Effector memory CD4-positive, alpha-beta T cell (primary cell): ENCODE results near the gene CDH10.

Experiments
- DNase-seq, 3 donors: peaks; one replicate each; pipeline ENCODE4 v3.0.0-alpha.2; 2020
- H3K27ac ChIP-seq: 2 replicates; pipeline ENCODE4 v1.7.0; 2013; ENCODE audit warnings: mild to moderate bottlenecking, low read length, moderate library complexity; ENCODE audit not compliant: insufficient read depth, poor library complexity, severe bottlenecking
- H3K27me3 ChIP-seq: replicated peaks from 2 replicates; pipeline ENCODE4 v1.7.0; 2013; ENCODE audit warnings: mild to moderate bottlenecking, low read length; ENCODE audit not compliant: insufficient read depth, control insufficient read depth, poor library complexity, severe bottlenecking
- H3K36me3 ChIP-seq: 2 replicates; pipeline ENCODE4 v1.7.0; 2013; ENCODE audit warnings: mild to moderate bottlenecking, low read length, moderate library complexity; ENCODE audit not compliant: control insufficient read depth, insufficient read depth
- H3K4me1 ChIP-seq: 2 replicates; pipeline ENCODE4 v1.7.0; 2013; ENCODE audit warnings: low read length, mild to moderate bottlenecking; ENCODE audit not compliant: control insufficient read depth, insufficient read depth, poor library complexity, severe bottlenecking
- H3K4me3 ChIP-seq: 2 replicates; pipeline ENCODE4 v1.7.0; 2013; ENCODE audit warnings: low read length, low read depth, mild to moderate bottlenecking; ENCODE audit not compliant: insufficient read depth, poor library complexity, severe bottlenecking
- H3K9me3 ChIP-seq: 2 replicates; pipeline ENCODE4 v1.7.0; 2013; ENCODE audit warnings: mild to moderate bottlenecking, low read length, moderate library complexity; ENCODE audit not compliant: control insufficient read depth

The CDH10 gene

GRCh38 chr5:24635209-24635608 lies 9.6 kb downstream of the CDH10 start:
- Histone ChIP-seq H3K9me3 (no peaks in the 10 kb centered on the region), H3K36me3 (no peaks in the 10 kb centered on the region), H3K27ac (no peak overlapping the region), H3K4me1 (no peaks in the 10 kb centered on the region), H3K27me3 (no peaks in the 10 kb centered on the region), H3K4me3 (no peak overlapping the region)
- DNase-seq = no peak

- Histone ChIP-seq H3K27ac (no peak overlapping the region), H3K36me3 (no peaks in the 10 kb centered on the region), H3K4me3 (no peak overlapping the region), H3K9me3 (no peaks in the 10 kb centered on the region), H3K4me1 (no peaks in the 10 kb centered on the region), H3K27me3 (no peaks in the 10 kb centered on the region)
- no peak for DNase-seq
Measured at GRCh38 chr5:24633715-24634325, 11.0 kb downstream of the CDH10 start.

GRCh38 chr5:24632353-24632752 lies 12.4 kb downstream of the CDH10 start:
- H3K36me3 ChIP-seq = no peaks in the 10 kb centered on the region
- no peaks in the 10 kb centered on the region for H3K27me3 ChIP-seq
- no peak overlapping the region for H3K4me3 ChIP-seq
- H3K4me1 ChIP-seq = no peaks in the 10 kb centered on the region
- H3K27ac ChIP-seq = no peak overlapping the region
- H3K9me3 ChIP-seq = no peaks in the 10 kb centered on the region
- no peak for DNase-seq

GRCh38 chr5:24630918-24631317 lies 13.9 kb downstream of the CDH10 start:
- no peaks in the 10 kb centered on the region for H3K4me1 ChIP-seq
- no peak for DNase-seq
- no peak overlapping the region for H3K27ac ChIP-seq
- H3K27me3 ChIP-seq = no peaks in the 10 kb centered on the region
- H3K36me3 ChIP-seq = no peaks in the 10 kb centered on the region
- H3K9me3 ChIP-seq = no peaks in the 10 kb centered on the region
- H3K4me3 ChIP-seq = no peak overlapping the region

- H3K27me3 ChIP-seq = no peaks in the 10 kb centered on the region
- H3K27ac ChIP-seq = no peak overlapping the region
- H3K4me3 ChIP-seq = no peak overlapping the region
- H3K9me3 ChIP-seq = no peaks in the 10 kb centered on the region
- no peaks in the 10 kb centered on the region for H3K36me3 ChIP-seq
- DNase-seq = no peak
- H3K4me1 ChIP-seq = no peaks in the 10 kb centered on the region
Measured at GRCh38 chr5:24629798-24630197, 15.0 kb downstream of the CDH10 start.

- Histone ChIP-seq H3K4me3 (no peak overlapping the region), H3K36me3 (no peaks in the 10 kb centered on the region), H3K27me3 (no peaks in the 10 kb centered on the region), H3K27ac (no peak overlapping the region), H3K4me1 (no peaks in the 10 kb centered on the region), H3K9me3 (no peaks in the 10 kb centered on the region)
- no peak for DNase-seq
Measured at GRCh38 chr5:24624872-24625271, 19.9 kb downstream of the CDH10 start.

- Histone ChIP-seq H3K4me1 (no peaks in the 10 kb centered on the region), H3K4me3 (no peak overlapping the region), H3K9me3 (no peaks in the 10 kb centered on the region), H3K27ac (no peak overlapping the region), H3K27me3 (no peaks in the 10 kb centered on the region), H3K36me3 (no peaks in the 10 kb centered on the region)
- DNase-seq = no peak
Measured at GRCh38 chr5:24623624-24624023, 21.2 kb downstream of the CDH10 start.

GRCh38 chr5:24623031-24623430 lies 21.7 kb downstream of the CDH10 start:
- H3K27me3 ChIP-seq = no peaks in the 10 kb centered on the region
- H3K27ac ChIP-seq = no peak overlapping the region
- DNase-seq = no peak
- no peak overlapping the region for H3K4me3 ChIP-seq
- no peaks in the 10 kb centered on the region for H3K36me3 ChIP-seq
- H3K9me3 ChIP-seq = no peaks in the 10 kb centered on the region
- no peaks in the 10 kb centered on the region for H3K4me1 ChIP-seq

GRCh38 chr5:24621792-24622191 lies 23.0 kb downstream of the CDH10 start:
- Histone ChIP-seq H3K4me1 (no peaks in the 10 kb centered on the region), H3K27ac (no peak overlapping the region), H3K4me3 (no peak overlapping the region), H3K9me3 (no peaks in the 10 kb centered on the region), H3K36me3 (no peaks in the 10 kb centered on the region), H3K27me3 (no peaks in the 10 kb centered on the region)
- DNase-seq = no peak

GRCh38 chr5:24616566-24616965 lies 28.2 kb downstream of the CDH10 start:
- Histone ChIP-seq H3K27me3 (no peaks in the 10 kb centered on the region), H3K36me3 (no peaks in the 10 kb centered on the region), H3K9me3 (no peaks in the 10 kb centered on the region), H3K4me3 (no peak overlapping the region), H3K4me1 (no peaks in the 10 kb centered on the region), H3K27ac (no peak overlapping the region)
- DNase-seq = no peak
